HEK293 (cell line): ENCODE data around the gene NPPA.

Experiments used
- CTCF ChIA-PET: fragments of 350-600 bp; formaldehyde crosslinking; extraction: SDS; loops from one replicate; lab custom pipeline; 2021; ENCODE audit warnings: antibody characterized with exemption; lab: Yijun Ruan, JAX
- POLR2A ChIA-PET: fragments of 300-600 bp; formaldehyde crosslinking; extraction: SDS; loops from one replicate; lab custom pipeline; 2020; ENCODE audit warnings: antibody characterized with exemption, inconsistent platforms; lab: Yijun Ruan, JAX
- H3K27ac ChIP-seq: fragments of 200-500 bp; sonication (Bioruptor generic); 2 replicates; pipeline ENCODE4 v1.5.1; 2014; ENCODE audit warnings: low read depth, low read length, control low read depth, inconsistent platforms; ENCODE audit errors: extremely low read depth
- H3K36me3 ChIP-seq, 2 experiments: fragments of 200-500 bp in 1 of 2; sonication (Bioruptor generic) in 1 of 2; 1 replicate in 1 of 2; 2 replicates in 1 of 2; pipeline ENCODE4 v1.5.1; 2014 to 2017; ENCODE audit warnings: inconsistent platforms in 2 of 2, low read length in 2 of 2; ENCODE audit not compliant: control insufficient read depth in 2 of 2, insufficient read depth in 1 of 2
- H3K4me1 ChIP-seq: fragments of 200-500 bp; sonication (Bioruptor generic); 2 replicates; pipeline ENCODE4 v1.5.1; 2014; ENCODE audit warnings: mild to moderate bottlenecking, low read length, inconsistent platforms; ENCODE audit not compliant: control insufficient read depth, insufficient read depth
- H3K4me3 ChIP-seq: 2 replicates; pipeline ENCODE4 v1.5.1; 2011; ENCODE audit warnings: low read depth, mild to moderate bottlenecking, control low read depth, low read length, moderate library complexity
- H3K9me3 ChIP-seq: fragments of 200-500 bp; sonication (Bioruptor generic); 2 replicates; pipeline ENCODE4 v1.5.1; 2014; ENCODE audit warnings: low read depth, low read length, inconsistent platforms; ENCODE audit not compliant: control insufficient read depth, insufficient read depth
- KLF16 ChIP-seq: fragments of 450-650 bp; formaldehyde crosslinking; IDR thresholded peaks from 2 replicates; pipeline ENCODE4 v1.5.1; 2017; ENCODE audit warnings: missing biosample characterization, missing genetic modification characterization
- OVOL3 ChIP-seq: fragments of 450-650 bp; formaldehyde crosslinking; IDR thresholded peaks from 2 replicates; pipeline ENCODE4 v1.5.1; 2016; ENCODE audit warnings: missing biosample characterization, missing genetic modification characterization
- SALL2 ChIP-seq: fragments of 450-650 bp; formaldehyde crosslinking; IDR thresholded peaks from 2 replicates; pipeline ENCODE4 v1.5.0; 2017; ENCODE audit warnings: missing biosample characterization, mild to moderate bottlenecking, missing genetic modification characterization, borderline replicate concordance
- SCRT2 ChIP-seq: fragments of 450-650 bp; formaldehyde crosslinking; IDR thresholded peaks from 2 replicates; pipeline ENCODE4 v1.5.1; 2016; ENCODE audit warnings: missing biosample characterization, missing genetic modification characterization
- TCF7L2 ChIP-seq: IDR thresholded peaks from 2 replicates; pipeline ENCODE4 v1.6.1; 2011; ENCODE audit warnings: low read depth, mild to moderate bottlenecking, inconsistent platforms, low read length, moderate library complexity, borderline replicate concordance
- ZBTB1 ChIP-seq: fragments of 450-650 bp; formaldehyde crosslinking; IDR thresholded peaks from 2 replicates; pipeline ENCODE4 v1.5.1; 2016; ENCODE audit warnings: missing biosample characterization, missing genetic modification characterization
- ZFP41 ChIP-seq: fragments of 450-650 bp; formaldehyde crosslinking; IDR thresholded peaks from 2 replicates; pipeline ENCODE4 v1.5.1; 2016; ENCODE audit warnings: missing biosample characterization, missing genetic modification characterization, borderline replicate concordance
- ZNF114 ChIP-seq: fragments of 450-650 bp; formaldehyde crosslinking; IDR thresholded peaks from 2 replicates; pipeline ENCODE4 v1.5.0; 2017; ENCODE audit warnings: missing biosample characterization, missing genetic modification characterization
- ZNF157 ChIP-seq: fragments of 450-650 bp; formaldehyde crosslinking; IDR thresholded peaks from 2 replicates; pipeline ENCODE4 v1.5.1; 2016; ENCODE audit warnings: missing biosample characterization, missing genetic modification characterization
- ZNF221 ChIP-seq: fragments of 450-650 bp; formaldehyde crosslinking; IDR thresholded peaks from 2 replicates; pipeline ENCODE4 v1.5.1; 2017; ENCODE audit warnings: missing biosample characterization, missing genetic modification characterization, borderline replicate concordance
- ZNF394 ChIP-seq: fragments of 450-650 bp; formaldehyde crosslinking; IDR thresholded peaks from 2 replicates; pipeline ENCODE4 v1.5.1; 2016; ENCODE audit warnings: missing biosample characterization, missing genetic modification characterization, mild to moderate bottlenecking, moderate library complexity, borderline replicate concordance
- ZNF416 ChIP-seq: fragments of 450-650 bp; formaldehyde crosslinking; IDR thresholded peaks from 2 replicates; pipeline ENCODE4 v1.5.1; 2016; ENCODE audit warnings: missing biosample characterization, missing genetic modification characterization
- ZNF433 ChIP-seq: fragments of 450-650 bp; formaldehyde crosslinking; IDR thresholded peaks from 2 replicates; pipeline ENCODE4 v1.5.1; 2016; ENCODE audit warnings: missing biosample characterization, missing genetic modification characterization, low read depth
- ZNF544 ChIP-seq: fragments of 450-650 bp; formaldehyde crosslinking; IDR thresholded peaks from 2 replicates; pipeline ENCODE4 v1.5.0; 2017; ENCODE audit warnings: missing biosample characterization, missing genetic modification characterization
- ZNF548 ChIP-seq: fragments of 450-650 bp; formaldehyde crosslinking; IDR thresholded peaks from 2 replicates; pipeline ENCODE4 v1.5.1; 2016; ENCODE audit warnings: missing biosample characterization, missing genetic modification characterization
- ZNF596 ChIP-seq: fragments of 450-650 bp; IDR thresholded peaks from 2 replicates; pipeline ENCODE4 v1.5.0; 2018; ENCODE audit warnings: missing biosample characterization, mild to moderate bottlenecking, missing genetic modification characterization, moderate library complexity
- ZNF610 ChIP-seq: fragments of 450-650 bp; formaldehyde crosslinking; IDR thresholded peaks from 2 replicates; pipeline ENCODE4 v1.5.1; 2016; ENCODE audit warnings: missing biosample characterization, missing genetic modification characterization, borderline replicate concordance
- ZNF707 ChIP-seq: fragments of 450-650 bp; formaldehyde crosslinking; IDR thresholded peaks from 2 replicates; pipeline ENCODE4 v1.5.1; 2016; ENCODE audit warnings: missing biosample characterization, missing genetic modification characterization
- ZNF785 ChIP-seq: fragments of 450-650 bp; formaldehyde crosslinking; IDR thresholded peaks from 2 replicates; pipeline ENCODE4 v1.5.1; 2016; ENCODE audit warnings: missing biosample characterization, missing genetic modification characterization
- TF ChIP-seq, protein P1 (sequence below): fragments of 450-650 bp; formaldehyde crosslinking; IDR thresholded peaks from 2 replicates; pipeline ENCODE4 v1.5.0; 2017; ENCODE audit warnings: missing biosample characterization, missing genetic modification characterization, borderline replicate concordance
- TF ChIP-seq, protein P2 (sequence below): fragments of 450-650 bp; formaldehyde crosslinking; IDR thresholded peaks from 2 replicates; pipeline ENCODE4 v1.5.1; 2016; ENCODE audit warnings: missing biosample characterization, missing genetic modification characterization
- TF ChIP-seq, protein P3 (sequence below): fragments of 450-650 bp; formaldehyde crosslinking; IDR thresholded peaks from 2 replicates; pipeline ENCODE4 v1.5.1; 2017; ENCODE audit warnings: missing biosample characterization, missing genetic modification characterization
- TF ChIP-seq, protein P4 (sequence below): fragments of 450-650 bp; formaldehyde crosslinking; IDR thresholded peaks from 2 replicates; pipeline ENCODE4 v1.5.1; 2017; ENCODE audit warnings: missing biosample characterization, mild to moderate bottlenecking, missing genetic modification characterization, moderate library complexity
- TF ChIP-seq, protein P5 (sequence below): fragments of 450-650 bp; formaldehyde crosslinking; IDR thresholded peaks from 2 replicates; pipeline ENCODE4 v1.5.1; 2017; ENCODE audit warnings: missing biosample characterization, missing genetic modification characterization

Gene NPPA

DNA sequence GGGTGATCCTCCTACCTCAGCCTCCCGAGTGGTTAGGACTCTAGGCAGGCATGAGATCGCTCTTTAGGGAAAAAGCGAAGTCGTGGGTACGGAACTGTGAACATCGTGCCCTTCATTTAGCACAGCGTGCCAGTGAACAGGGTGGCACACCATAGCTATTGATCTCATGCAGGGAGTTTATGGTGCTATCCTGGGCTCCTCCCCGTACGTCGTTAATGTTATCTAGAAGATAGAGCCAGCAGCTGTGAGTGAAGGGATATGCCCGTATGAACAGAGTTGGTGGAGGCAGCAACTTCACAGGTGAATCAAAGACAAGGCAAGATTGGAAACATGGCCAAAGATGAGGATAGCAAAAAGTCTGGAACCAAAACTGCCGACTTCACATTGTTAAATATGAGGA lies 30.4 kb downstream of the NPPA start:
- H3K4me3 ChIP-seq, result no peak overlapping the region
- H3K4me1 ChIP-seq, result no peaks in the 10 kb centered on the region
- TF ChIP-seq ZNF157 (tag by site-specific recombination) (no peak), ZBTB1 (tag by site-specific recombination) (no peak)
- H3K27ac ChIP-seq, result no peak overlapping the region
- peaks cover 32 to 79% of the 10 kb centered on the region in 2 experiments for H3K36me3 ChIP-seq
- H3K9me3 ChIP-seq, result no peaks in the 10 kb centered on the region
- ChIA-PET POLR2A (no interaction called here), CTCF (no interaction called here)

DNA sequence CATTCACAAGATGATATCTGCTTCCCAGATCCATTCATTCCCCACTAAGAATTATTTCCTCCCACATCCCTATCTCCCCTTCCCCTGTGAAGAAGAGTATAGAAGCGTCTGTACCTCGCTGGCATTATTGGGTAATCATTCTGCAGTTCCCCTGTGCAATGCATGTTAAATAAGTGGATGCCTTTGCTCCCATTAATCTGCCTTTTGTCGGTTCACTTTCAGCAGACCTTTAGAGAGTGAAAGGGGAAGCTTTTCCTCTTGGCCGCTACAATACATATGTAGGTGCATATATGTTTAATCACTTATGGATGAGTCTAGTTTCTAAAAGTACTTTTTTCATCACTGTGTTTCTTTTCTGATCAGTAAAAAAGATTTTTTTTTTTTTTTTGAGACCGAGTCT lies 34.6 kb downstream of the NPPA start:
- TF ChIP-seq ZNF596 (no peak), ZNF785 (no peak), ZNF221 (no peak), SALL2 (tag by site-specific recombination) (no peak), TCF7L2 (no peak), ZNF114 (tag by site-specific recombination) (no peak), ZNF544 (tag by site-specific recombination) (no peak), KLF16 (tag by site-specific recombination) (no peak), ZNF416 (tag by site-specific recombination) (no peak), SCRT2 (no peak)
- TF ChIP-seq, protein P1, sequence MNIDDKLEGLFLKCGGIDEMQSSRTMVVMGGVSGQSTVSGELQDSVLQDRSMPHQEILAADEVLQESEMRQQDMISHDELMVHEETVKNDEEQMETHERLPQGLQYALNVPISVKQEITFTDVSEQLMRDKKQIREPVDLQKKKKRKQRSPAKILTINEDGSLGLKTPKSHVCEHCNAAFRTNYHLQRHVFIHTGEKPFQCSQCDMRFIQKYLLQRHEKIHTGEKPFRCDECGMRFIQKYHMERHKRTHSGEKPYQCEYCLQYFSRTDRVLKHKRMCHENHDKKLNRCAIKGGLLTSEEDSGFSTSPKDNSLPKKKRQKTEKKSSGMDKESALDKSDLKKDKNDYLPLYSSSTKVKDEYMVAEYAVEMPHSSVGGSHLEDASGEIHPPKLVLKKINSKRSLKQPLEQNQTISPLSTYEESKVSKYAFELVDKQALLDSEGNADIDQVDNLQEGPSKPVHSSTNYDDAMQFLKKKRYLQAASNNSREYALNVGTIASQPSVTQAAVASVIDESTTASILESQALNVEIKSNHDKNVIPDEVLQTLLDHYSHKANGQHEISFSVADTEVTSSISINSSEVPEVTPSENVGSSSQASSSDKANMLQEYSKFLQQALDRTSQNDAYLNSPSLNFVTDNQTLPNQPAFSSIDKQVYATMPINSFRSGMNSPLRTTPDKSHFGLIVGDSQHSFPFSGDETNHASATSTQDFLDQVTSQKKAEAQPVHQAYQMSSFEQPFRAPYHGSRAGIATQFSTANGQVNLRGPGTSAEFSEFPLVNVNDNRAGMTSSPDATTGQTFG (tag by site-specific recombination), result no peak
- TF ChIP-seq, protein P2, sequence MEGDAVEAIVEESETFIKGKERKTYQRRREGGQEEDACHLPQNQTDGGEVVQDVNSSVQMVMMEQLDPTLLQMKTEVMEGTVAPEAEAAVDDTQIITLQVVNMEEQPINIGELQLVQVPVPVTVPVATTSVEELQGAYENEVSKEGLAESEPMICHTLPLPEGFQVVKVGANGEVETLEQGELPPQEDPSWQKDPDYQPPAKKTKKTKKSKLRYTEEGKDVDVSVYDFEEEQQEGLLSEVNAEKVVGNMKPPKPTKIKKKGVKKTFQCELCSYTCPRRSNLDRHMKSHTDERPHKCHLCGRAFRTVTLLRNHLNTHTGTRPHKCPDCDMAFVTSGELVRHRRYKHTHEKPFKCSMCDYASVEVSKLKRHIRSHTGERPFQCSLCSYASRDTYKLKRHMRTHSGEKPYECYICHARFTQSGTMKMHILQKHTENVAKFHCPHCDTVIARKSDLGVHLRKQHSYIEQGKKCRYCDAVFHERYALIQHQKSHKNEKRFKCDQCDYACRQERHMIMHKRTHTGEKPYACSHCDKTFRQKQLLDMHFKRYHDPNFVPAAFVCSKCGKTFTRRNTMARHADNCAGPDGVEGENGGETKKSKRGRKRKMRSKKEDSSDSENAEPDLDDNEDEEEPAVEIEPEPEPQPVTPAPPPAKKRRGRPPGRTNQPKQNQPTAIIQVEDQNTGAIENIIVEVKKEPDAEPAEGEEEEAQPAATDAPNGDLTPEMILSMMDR, result no peak
- TF ChIP-seq, protein P3, sequence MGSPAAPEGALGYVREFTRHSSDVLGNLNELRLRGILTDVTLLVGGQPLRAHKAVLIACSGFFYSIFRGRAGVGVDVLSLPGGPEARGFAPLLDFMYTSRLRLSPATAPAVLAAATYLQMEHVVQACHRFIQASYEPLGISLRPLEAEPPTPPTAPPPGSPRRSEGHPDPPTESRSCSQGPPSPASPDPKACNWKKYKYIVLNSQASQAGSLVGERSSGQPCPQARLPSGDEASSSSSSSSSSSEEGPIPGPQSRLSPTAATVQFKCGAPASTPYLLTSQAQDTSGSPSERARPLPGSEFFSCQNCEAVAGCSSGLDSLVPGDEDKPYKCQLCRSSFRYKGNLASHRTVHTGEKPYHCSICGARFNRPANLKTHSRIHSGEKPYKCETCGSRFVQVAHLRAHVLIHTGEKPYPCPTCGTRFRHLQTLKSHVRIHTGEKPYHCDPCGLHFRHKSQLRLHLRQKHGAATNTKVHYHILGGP (tag by site-specific recombination), result no peak
- TF ChIP-seq, all 188 proteins: peak for 0
- H3K36me3 ChIP-seq, result peaks cover 18 to 86% of the 10 kb centered on the region in 2 experiments
- CTCF ChIA-PET, result interaction anchor here (0.7 kb wide), 1 partner anchor 266 kb away, joined by 3 read pairs; no protein-coding TSS in a partner anchor
- H3K9me3 ChIP-seq, result no peaks in the 10 kb centered on the region
- POLR2A ChIA-PET, result no interaction called here
- H3K27ac ChIP-seq, result no peak overlapping the region
- H3K4me1 ChIP-seq, result no peaks in the 10 kb centered on the region
- H3K4me3 ChIP-seq, result no peak overlapping the region

DNA sequence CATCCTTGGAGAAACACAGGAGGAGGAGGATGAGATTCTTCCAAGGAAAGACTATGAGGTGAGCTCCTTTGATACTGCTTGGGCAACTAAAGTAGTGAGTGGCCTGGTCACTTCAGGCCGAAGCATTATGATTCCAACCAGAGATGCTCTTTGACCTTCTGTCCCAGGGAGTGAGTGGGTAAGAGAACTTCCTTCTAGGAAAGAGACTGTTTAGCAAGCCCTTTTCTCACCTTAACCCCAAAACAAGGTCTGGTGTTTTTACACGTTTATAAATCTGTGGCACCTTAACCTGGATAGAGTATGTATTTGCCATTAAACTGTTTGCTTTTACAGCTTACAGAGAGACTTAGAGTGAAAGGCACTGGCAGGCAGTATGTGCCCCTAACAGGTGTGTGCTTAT lies 40.5 kb downstream of the NPPA start:
- ChIA-PET POLR2A (interaction anchor here (0.9 to 1.6 kb wide), 4 partner anchors 9 to 104 kb away, joined by 3 to 8 read pairs (median 4); no protein-coding TSS in a partner anchor), CTCF (interaction anchor here (0.6 to 0.7 kb wide), 2 partner anchors 103 to 422 kb away, joined by 3 to 4 read pairs; no protein-coding TSS in a partner anchor)
- peaks cover 4% of the 10 kb centered on the region for H3K4me1 ChIP-seq
- H3K9me3 ChIP-seq, result no peaks in the 10 kb centered on the region
- no peak overlapping the region for H3K27ac ChIP-seq
- peak overlapping the region; percentile 97; the same call in 1 of the 2 replicates for H3K4me3 ChIP-seq
- peaks cover 4 to 58% of the 10 kb centered on the region in 2 experiments for H3K36me3 ChIP-seq
- TF ChIP-seq ZFP41 (tag by site-specific recombination) (no peak), ZNF394 (tag by site-specific recombination) (no peak), ZNF433 (no peak), ZNF610 (no peak), ZNF548 (no peak), OVOL3 (tag by site-specific recombination) (no peak), ZNF707 (tag by site-specific recombination) (no peak), TCF7L2 (no peak)
- TF ChIP-seq, protein P4, sequence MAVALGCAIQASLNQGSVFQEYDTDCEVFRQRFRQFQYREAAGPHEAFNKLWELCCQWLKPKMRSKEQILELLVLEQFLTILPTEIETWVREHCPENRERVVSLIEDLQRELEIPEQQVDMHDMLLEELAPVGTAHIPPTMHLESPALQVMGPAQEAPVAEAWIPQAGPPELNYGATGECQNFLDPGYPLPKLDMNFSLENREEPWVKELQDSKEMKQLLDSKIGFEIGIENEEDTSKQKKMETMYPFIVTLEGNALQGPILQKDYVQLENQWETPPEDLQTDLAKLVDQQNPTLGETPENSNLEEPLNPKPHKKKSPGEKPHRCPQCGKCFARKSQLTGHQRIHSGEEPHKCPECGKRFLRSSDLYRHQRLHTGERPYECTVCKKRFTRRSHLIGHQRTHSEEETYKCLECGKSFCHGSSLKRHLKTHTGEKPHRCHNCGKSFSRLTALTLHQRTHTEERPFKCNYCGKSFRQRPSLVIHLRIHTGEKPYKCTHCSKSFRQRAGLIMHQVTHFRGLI (tag by site-specific recombination), result no peak
- TF ChIP-seq, protein P5, sequence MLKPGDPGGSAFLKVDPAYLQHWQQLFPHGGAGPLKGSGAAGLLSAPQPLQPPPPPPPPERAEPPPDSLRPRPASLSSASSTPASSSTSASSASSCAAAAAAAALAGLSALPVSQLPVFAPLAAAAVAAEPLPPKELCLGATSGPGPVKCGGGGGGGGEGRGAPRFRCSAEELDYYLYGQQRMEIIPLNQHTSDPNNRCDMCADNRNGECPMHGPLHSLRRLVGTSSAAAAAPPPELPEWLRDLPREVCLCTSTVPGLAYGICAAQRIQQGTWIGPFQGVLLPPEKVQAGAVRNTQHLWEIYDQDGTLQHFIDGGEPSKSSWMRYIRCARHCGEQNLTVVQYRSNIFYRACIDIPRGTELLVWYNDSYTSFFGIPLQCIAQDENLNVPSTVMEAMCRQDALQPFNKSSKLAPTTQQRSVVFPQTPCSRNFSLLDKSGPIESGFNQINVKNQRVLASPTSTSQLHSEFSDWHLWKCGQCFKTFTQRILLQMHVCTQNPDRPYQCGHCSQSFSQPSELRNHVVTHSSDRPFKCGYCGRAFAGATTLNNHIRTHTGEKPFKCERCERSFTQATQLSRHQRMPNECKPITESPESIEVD (tag by site-specific recombination), result no peak
